ENCODE measurements around the gene GMPPA. TPM values are rescaled to one million over a fixed set of nuclear protein-coding genes. Genes with fewer than 3 reads are reported as not detected.

The GMPPA gene
- total RNA-seq, 3 donors from 2014 or later = 15.7 to 33.4 (median 29.7) TPM

DNA sequence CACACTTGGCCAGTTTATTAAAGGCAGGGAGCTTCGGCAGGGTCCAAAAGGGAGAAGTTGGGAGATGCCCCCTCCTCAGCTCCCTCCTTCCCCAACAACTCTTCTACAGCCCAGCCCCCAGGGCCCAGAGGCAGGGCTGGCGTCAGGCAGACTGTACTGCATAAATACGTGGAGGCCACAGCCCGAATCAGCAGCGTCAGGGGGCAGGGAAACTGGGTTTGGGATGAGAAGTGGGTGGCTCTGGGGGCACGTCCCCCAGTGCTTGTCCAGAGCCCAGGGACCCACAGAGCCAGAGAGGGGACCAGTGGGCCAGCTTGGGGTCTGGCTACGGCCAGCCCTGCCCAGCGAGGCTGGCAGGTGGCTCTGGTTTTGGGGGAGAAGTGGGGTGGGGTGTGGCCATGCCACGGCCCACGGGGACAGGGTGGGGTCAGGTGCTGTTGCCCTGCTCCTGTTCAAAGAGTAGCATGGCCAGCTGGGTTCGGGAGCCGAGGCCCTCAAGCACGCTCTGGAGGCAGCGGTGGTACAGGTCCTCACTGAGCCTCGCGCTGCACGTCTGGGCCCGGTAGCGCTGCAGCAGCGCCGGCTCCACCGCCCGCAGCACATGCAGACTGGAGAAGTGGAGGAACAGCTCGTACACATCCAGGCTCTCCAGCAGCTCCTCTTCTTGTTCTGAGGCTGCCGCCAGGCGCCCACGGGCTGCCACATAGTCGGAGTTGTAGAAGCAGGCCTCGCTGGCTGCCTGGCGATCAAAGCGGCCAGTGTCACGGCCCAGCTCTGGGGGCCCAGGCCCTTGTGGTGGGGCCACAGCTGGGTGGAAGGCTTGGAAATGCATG, 40.5 kb downstream of the GMPPA start:
- DNase-seq (ENCODE audit: low spot score in 2 of 2) = no peak
- Histone ChIP-seq H3K9me3 (no peaks in the 10 kb centered on the region), H3K4me1 (peaks cover 3 to 8% of the 10 kb centered on the region in 2 donors), H3K4me3 (no peak overlapping the region), H3K27ac (no peak overlapping the region), H3K27me3 (no peaks in the 10 kb centered on the region), H3K36me3 (no peaks in the 10 kb centered on the region)
- intact Hi-C loops (cut with DNase I; ENCODE audit: low total_unique reads) = no loop called here
- TF ChIP-seq POLR2A (IDR thresholded peaks at IDR 0.05) (no peak), POLR2AphosphoS5 (IDR thresholded peaks at IDR 0.05) (no peak)
- TF ChIP-seq, protein P1, sequence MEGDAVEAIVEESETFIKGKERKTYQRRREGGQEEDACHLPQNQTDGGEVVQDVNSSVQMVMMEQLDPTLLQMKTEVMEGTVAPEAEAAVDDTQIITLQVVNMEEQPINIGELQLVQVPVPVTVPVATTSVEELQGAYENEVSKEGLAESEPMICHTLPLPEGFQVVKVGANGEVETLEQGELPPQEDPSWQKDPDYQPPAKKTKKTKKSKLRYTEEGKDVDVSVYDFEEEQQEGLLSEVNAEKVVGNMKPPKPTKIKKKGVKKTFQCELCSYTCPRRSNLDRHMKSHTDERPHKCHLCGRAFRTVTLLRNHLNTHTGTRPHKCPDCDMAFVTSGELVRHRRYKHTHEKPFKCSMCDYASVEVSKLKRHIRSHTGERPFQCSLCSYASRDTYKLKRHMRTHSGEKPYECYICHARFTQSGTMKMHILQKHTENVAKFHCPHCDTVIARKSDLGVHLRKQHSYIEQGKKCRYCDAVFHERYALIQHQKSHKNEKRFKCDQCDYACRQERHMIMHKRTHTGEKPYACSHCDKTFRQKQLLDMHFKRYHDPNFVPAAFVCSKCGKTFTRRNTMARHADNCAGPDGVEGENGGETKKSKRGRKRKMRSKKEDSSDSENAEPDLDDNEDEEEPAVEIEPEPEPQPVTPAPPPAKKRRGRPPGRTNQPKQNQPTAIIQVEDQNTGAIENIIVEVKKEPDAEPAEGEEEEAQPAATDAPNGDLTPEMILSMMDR (IDR thresholded peaks at IDR 0.05) = no peak

DNA sequence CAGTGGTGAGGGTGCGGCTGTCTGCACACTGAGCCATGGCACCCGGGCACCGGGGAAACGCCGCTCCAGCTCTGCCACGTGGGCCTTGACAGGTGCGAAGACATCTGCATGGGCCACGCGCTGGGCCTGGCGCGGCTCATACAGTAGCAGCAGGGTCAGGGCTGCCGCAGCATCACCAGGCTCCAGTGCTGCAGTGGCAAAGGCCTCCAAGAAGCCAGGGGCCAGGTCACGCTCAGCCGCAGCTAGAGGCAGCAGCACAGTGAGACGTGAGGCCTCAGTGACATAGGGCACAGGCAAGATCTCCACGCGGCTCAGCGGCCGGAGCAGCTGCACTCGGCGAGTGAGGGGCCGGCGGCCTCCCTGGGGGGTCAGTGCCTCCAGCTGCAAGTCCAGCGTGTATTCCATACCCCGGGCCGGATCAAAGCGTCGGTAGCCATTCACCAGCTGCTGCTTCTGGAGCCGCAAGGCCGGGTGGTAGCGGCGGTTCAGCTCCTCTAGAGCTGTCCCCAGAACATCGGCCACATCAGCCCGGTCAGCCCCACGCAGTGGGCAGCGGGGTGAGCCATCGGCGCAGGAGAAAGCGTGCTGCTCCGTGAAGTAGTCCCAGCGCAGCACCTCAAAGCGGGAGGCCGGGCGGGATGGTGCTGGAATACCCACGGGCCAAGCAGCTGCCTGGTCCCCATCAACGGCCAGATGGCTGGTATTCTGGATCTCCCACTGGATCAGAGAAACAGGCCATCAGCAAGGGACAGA, 41.4 kb downstream of the GMPPA start:
- no peaks in the 10 kb centered on the region for H3K9me3 ChIP-seq
- H3K4me3 ChIP-seq = no peak overlapping the region
- H3K36me3 ChIP-seq = no peaks in the 10 kb centered on the region
- H3K27ac ChIP-seq = no peak overlapping the region
- intact Hi-C loops (cut with DNase I; ENCODE audit: low total_unique reads) = loop anchor here (5.0 kb wide), 1 partner anchor 57 kb away; the partner anchor contains the start of gene STK11IP
- no peak for TF ChIP-seq POLR2AphosphoS5 (IDR thresholded peaks at IDR 0.05)
- TF ChIP-seq, protein P1 (IDR thresholded peaks at IDR 0.05) = no peak
- TF ChIP-seq POLR2A (IDR thresholded peaks at IDR 0.05) = no peak
- no peaks in the 10 kb centered on the region for H3K27me3 ChIP-seq
- no peak for DNase-seq (ENCODE audit: low spot score in 2 of 2)
- H3K4me1 ChIP-seq = peaks cover 3 to 8% of the 10 kb centered on the region in 2 donors

- no peaks in the 10 kb centered on the region for H3K9me3 ChIP-seq
- no peaks in the 10 kb centered on the region for H3K36me3 ChIP-seq
- no peaks in the 10 kb centered on the region for H3K27me3 ChIP-seq
- H3K4me3 ChIP-seq = no peak overlapping the region
- intact Hi-C loops (cut with DNase I; ENCODE audit: low total_unique reads) = loop anchor here (5.0 kb wide), 1 partner anchor 56 kb away; the partner anchor contains the start of gene STK11IP
- DNase-seq (ENCODE audit: low spot score in 2 of 2) = no peak
- peaks cover 3 to 8% of the 10 kb centered on the region in 2 donors for H3K4me1 ChIP-seq
- TF ChIP-seq POLR2A (IDR thresholded peaks at IDR 0.05) = no peak
- TF ChIP-seq, protein P1 (IDR thresholded peaks at IDR 0.05) = no peak
- TF ChIP-seq POLR2AphosphoS5 (IDR thresholded peaks at IDR 0.05) = no peak
- no peak overlapping the region for H3K27ac ChIP-seq
Observed at GRCh38 chr2:219540784-219541504, 42.3 kb downstream of the GMPPA start.

GRCh38 chr2:219541611-219542180, 43.0 kb downstream of the GMPPA start:
- DNase-seq (ENCODE audit: low spot score in 2 of 2) = peak; percentile 84 to 88

More at GRCh38 chr2:219541611-219542180, 43.0 kb downstream of the GMPPA start:
- no peaks in the 10 kb centered on the region for H3K9me3 ChIP-seq
- peak overlapping the region; percentile 7 to 33 for H3K27ac ChIP-seq
- no peaks in the 10 kb centered on the region for H3K27me3 ChIP-seq
- peak overlapping the region in 2 of 3 donors; percentile 34 to 85 for H3K4me3 ChIP-seq
- no peaks in the 10 kb centered on the region for H3K36me3 ChIP-seq
- intact Hi-C loops (cut with DNase I; ENCODE audit: low total_unique reads) = loop anchor here (5.0 kb wide), 1 partner anchor 56 kb away; the partner anchor contains the start of gene STK11IP
- TF ChIP-seq, protein P1 (IDR thresholded peaks at IDR 0.05) = peak; percentile 94 to 98 (median 98)
- peak in 1 of 3 donors; percentile 16 for TF ChIP-seq POLR2AphosphoS5 (IDR thresholded peaks at IDR 0.05)
- no peak for TF ChIP-seq POLR2A (IDR thresholded peaks at IDR 0.05)
- H3K4me1 ChIP-seq = peaks cover 3 to 8% of the 10 kb centered on the region in 2 donors
